OCI-LY3 (cell line): ENCODE results near the gene MSN.
A peak's percentile ranks its signal among the peaks of the same experiment; 100 is the strongest.
"Not testable (repeated sequence)": the region's sequence is repeated elsewhere in the genome, so short reads cannot be mapped to it uniquely, and the experiment has no call there.

Experiments
- H2AFZ ChIP-seq: fragments of 200-600, 300-600 bp; shearing (Covaris generic); 2 replicates; pipeline ENCODE4 v1.6.0; 2014; ENCODE audit warnings: antibody characterized with exemption, low read depth, low read length
- H3K27ac ChIP-seq: fragments of 200-600, 300-600 bp; sonication (generic); 2 replicates; pipeline ENCODE4 v1.5.1; 2014; ENCODE audit warnings: mild to moderate bottlenecking, low read length, moderate library complexity, mixed read lengths
- H3K27me3 ChIP-seq: fragments of 200-600, 300-600 bp; sonication (generic); 2 replicates; pipeline ENCODE4 v1.6.1; 2014; ENCODE audit warnings: low read depth, low read length, mixed read lengths
- H3K36me3 ChIP-seq: fragments of 200-600, 300-600 bp; sonication (generic); replicated peaks from 2 replicates; pipeline ENCODE3; 2014; ENCODE audit warnings: low read depth, low read length, mixed read lengths
- H3K4me1 ChIP-seq: fragments of 300-600, 200-600 bp; sonication (generic); 2 replicates; pipeline ENCODE4 v1.6.1; 2014; ENCODE audit warnings: low read length, mixed read lengths
- H3K4me2 ChIP-seq: fragments of 200-600, 300-600 bp; sonication (generic); 2 replicates; pipeline ENCODE4 v1.6.1; 2014; ENCODE audit warnings: low read length, mixed read lengths
- H3K4me3 ChIP-seq: fragments of 300-600, 200-600 bp; sonication (generic); 2 replicates; pipeline ENCODE4 v1.5.1; 2014; ENCODE audit warnings: antibody characterized with exemption, mild to moderate bottlenecking, low read length, moderate library complexity
- H3K79me2 ChIP-seq: fragments of 300-600, 200-600 bp; shearing (Covaris generic); 2 replicates; pipeline ENCODE4 v1.6.1; 2014; ENCODE audit warnings: mild to moderate bottlenecking, low read length, mixed read lengths
- H3K9ac ChIP-seq: fragments of 300-600, 200-600 bp; shearing (Covaris generic); 2 replicates; pipeline ENCODE4 v1.6.0; 2014; ENCODE audit warnings: mild to moderate bottlenecking, low read length, moderate library complexity
- H3K9me3 ChIP-seq: fragments of 200-600, 300-600 bp; shearing (Covaris generic); 2 replicates; pipeline ENCODE4 v1.6.1; 2014; ENCODE audit warnings: low read length, mixed read lengths; ENCODE audit not compliant: insufficient read depth
- H4K20me1 ChIP-seq: fragments of 200-600, 300-600 bp; sonication (generic); 2 replicates; pipeline ENCODE4 v1.6.1; 2016; ENCODE audit warnings: low read length, mixed read lengths; ENCODE audit not compliant: insufficient read depth
- CTCF ChIP-seq: fragments of 200-600, 300-600 bp; sonication (generic); IDR thresholded peaks from 2 replicates; pipeline ENCODE4 v1.5.1; 2014; ENCODE audit warnings: antibody characterized with exemption, low read length, low read depth
- EZH2phosphoT487 ChIP-seq: fragments of 200-600 bp; shearing (Covaris generic); IDR thresholded peaks from 2 replicates; pipeline ENCODE4 v1.6.1; 2018; ENCODE audit warnings: antibody characterized with exemption, mixed run types, low read depth

MSN gene

GRCh38 chrX:65652098-65652497 is 15.4 kb upstream of the MSN start:
- no peaks in the 10 kb centered on the region for H4K20me1 ChIP-seq
- H3K4me1 ChIP-seq, result no peaks in the 10 kb centered on the region
- no peaks in the 10 kb centered on the region for H3K36me3 ChIP-seq
- H3K27ac ChIP-seq, result no peak overlapping the region
- H3K27me3 ChIP-seq, result no peaks in the 10 kb centered on the region
- H3K9ac ChIP-seq, result no peak overlapping the region
- H3K79me2 ChIP-seq, result no peaks in the 10 kb centered on the region
- no peaks in the 10 kb centered on the region for H3K9me3 ChIP-seq
- TF ChIP-seq CTCF, result no peak
- no peak overlapping the region for H3K4me2 ChIP-seq
- H3K4me3 ChIP-seq, result no peak overlapping the region
- no peak overlapping the region for H2AFZ ChIP-seq

GRCh38 chrX:65657009-65657441 is 10.4 kb upstream of the MSN start:
- H3K27me3 ChIP-seq, H2AFZ ChIP-seq, H3K79me2 ChIP-seq, H3K9me3 ChIP-seq, H3K4me3 ChIP-seq, H3K4me1 ChIP-seq, H3K27ac ChIP-seq, H3K4me2 ChIP-seq, H3K36me3 ChIP-seq, H3K9ac ChIP-seq, H4K20me1 ChIP-seq: not testable (repeated sequence)

GRCh38 chrX:65657659-65658058 is 9.8 kb upstream of the MSN start:
- Histone ChIP-seq H3K79me2 (no peaks in the 10 kb centered on the region), H3K4me3 (no peak overlapping the region), H3K36me3 (no peaks in the 10 kb centered on the region), H3K9me3 (no peaks in the 10 kb centered on the region), H3K27ac (no peak overlapping the region), H3K27me3 (no peaks in the 10 kb centered on the region), H3K4me1 (no peaks in the 10 kb centered on the region), H3K9ac (no peak overlapping the region), H2AFZ (no peak overlapping the region), H3K4me2 (no peak overlapping the region), H4K20me1 (no peaks in the 10 kb centered on the region)
- no peak for TF ChIP-seq CTCF
- TF ChIP-seq EZH2phosphoT487, result no peak

GRCh38 chrX:65658229-65658628 is 9.2 kb upstream of the MSN start:
- no peaks in the 10 kb centered on the region for H3K4me1 ChIP-seq
- H3K79me2 ChIP-seq, result no peaks in the 10 kb centered on the region
- H3K36me3 ChIP-seq, result no peaks in the 10 kb centered on the region
- no peaks in the 10 kb centered on the region for H3K27me3 ChIP-seq
- H3K9ac ChIP-seq, result no peak overlapping the region
- H3K27ac ChIP-seq, result no peak overlapping the region
- H3K4me2 ChIP-seq, result no peak overlapping the region
- no peaks in the 10 kb centered on the region for H3K9me3 ChIP-seq
- no peaks in the 10 kb centered on the region for H4K20me1 ChIP-seq
- TF ChIP-seq CTCF, result no peak
- no peak for TF ChIP-seq EZH2phosphoT487
- no peak overlapping the region for H2AFZ ChIP-seq
- H3K4me3 ChIP-seq, result no peak overlapping the region

GRCh38 chrX:65667157-65667502 is 324 bp upstream of the MSN start:
- H3K27ac ChIP-seq, result peak overlapping the region; percentile 45
- H3K9me3 ChIP-seq, result no peaks in the 10 kb centered on the region
- H3K4me3 ChIP-seq, result peak overlapping the region; percentile 100
- peak overlapping the region; percentile 86 for H3K4me2 ChIP-seq
- peaks cover 12% of the 10 kb centered on the region for H4K20me1 ChIP-seq
- H3K79me2 ChIP-seq, result peaks cover 42% of the 10 kb centered on the region
- H3K27me3 ChIP-seq, result no peaks in the 10 kb centered on the region
- peaks cover 6% of the 10 kb centered on the region for H3K36me3 ChIP-seq
- peak overlapping the region; percentile 63 for H3K9ac ChIP-seq
- peak overlapping the region; percentile 74; the same call in 1 of the 2 replicates for H2AFZ ChIP-seq
- TF ChIP-seq EZH2phosphoT487, result no peak
- TF ChIP-seq CTCF, result no peak
- peaks cover 15% of the 10 kb centered on the region for H3K4me1 ChIP-seq
